HCEC 1CT (cell line): Measurements from ENCODE around the gene NIM1K.
"Not testable (repeated sequence)": the region's sequence is repeated elsewhere in the genome, so short reads cannot be mapped to it uniquely, and the experiment has no call there.

ENCODE experiments used
- DNase-seq: peaks from one replicate; pipeline ENCODE4 v3.0.0-alpha.2; 2017

The NIM1K gene

DNA sequence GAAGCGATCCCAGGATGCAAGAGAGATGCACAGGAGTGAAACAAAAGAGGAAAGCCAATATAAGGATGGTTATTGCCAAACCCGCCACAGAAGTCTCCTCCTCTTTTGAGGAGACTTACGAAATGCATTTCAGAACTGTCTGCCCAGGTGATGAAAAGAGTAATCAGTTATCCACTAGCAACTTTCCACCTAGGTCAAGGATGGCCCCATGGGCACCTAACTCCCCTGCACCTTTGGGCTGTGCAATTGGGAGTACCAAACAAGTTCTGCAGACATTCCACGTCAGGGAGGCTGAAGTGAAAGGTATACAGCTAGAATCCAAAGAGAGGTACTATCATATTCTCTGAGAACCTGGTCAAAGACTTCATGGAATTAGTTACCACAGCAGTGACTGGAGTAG is 95.5 kb downstream of the NIM1K start:
- no peak for DNase-seq

DNA sequence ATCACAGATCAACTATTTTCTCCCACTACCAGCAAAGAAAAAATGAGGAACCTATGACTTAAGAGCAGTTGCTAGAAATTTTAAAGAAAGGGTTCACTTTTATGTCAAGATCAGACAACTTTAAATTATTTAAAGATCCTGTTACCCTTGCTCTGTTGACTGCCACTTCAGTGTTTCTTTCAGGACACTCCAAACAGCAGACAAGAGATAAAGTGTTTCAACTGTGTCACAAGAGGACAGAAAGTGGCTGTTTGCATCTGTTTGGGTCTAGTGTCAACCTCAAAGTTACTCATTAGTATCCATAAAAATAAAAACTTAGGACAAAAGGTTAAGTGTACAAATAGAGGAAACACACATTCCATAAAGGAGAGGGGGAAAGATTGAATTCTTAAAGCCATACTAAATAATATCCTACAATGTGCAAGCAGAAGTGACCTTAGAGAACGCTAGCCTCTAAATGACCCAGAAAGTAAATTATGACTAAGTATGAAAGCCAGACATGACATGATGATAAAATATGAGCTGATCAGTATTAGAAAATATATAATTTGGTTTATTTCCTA is 96.3 kb downstream of the NIM1K start:
- DNase-seq = no peak

DNA sequence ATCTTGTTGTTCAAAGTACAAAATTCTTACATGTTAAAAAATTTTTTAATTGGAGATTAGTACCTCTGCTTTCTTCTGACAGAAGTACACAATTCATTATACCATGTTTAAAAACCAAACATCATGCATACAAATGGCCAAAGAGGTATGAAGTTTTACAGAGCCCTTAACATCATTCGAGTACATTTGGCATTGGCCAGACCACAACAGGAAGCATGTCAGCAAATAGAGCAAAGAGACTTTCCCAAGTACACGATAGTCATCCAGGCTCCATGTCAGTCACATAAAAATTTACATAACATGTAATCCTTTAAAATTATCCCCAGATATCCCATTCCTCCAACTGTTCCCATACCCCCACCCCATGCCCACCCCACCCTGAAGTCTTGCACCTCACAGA is 98.7 kb downstream of the NIM1K start:
- no peak for DNase-seq

DNA sequence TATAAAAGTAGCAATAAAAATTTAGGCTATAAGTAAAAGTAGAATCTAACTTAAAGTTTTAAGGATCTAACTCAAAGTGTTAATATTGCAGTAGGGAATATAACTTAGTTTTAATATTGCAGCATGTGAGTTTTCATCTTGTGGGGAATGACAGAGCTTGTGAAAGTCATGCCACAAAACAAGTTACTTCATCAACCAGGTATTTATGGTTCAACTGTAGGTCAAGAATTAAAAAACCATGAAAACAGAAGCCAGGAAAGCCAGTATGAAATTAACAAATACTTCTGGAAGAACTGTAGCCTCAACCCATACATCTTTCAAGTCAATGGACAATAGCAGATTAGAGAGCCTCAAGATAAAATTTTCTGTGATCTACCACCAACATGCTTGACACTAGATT is 102.2 kb downstream of the NIM1K start:
- DNase-seq = peak; percentile 47

DNA sequence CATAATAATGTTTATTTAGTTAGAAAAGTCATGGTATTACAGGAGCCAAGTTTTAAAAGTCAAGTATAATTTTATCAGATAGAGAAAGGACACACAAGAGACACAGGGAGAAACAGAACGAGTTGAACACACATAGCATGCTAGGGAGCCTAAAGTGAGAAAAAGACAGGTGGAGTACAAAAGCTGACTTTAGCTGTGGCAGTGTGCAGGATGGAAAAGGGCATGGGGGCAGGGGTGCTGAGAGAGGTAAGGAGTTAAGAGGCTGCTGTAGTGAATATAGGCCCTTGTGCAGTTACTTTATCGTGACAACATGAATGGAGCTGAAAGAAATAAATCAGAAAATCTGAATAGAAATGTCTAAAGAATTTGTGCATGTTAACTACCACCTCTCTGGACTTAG is 103.2 kb downstream of the NIM1K start:
- no peak for DNase-seq

DNA sequence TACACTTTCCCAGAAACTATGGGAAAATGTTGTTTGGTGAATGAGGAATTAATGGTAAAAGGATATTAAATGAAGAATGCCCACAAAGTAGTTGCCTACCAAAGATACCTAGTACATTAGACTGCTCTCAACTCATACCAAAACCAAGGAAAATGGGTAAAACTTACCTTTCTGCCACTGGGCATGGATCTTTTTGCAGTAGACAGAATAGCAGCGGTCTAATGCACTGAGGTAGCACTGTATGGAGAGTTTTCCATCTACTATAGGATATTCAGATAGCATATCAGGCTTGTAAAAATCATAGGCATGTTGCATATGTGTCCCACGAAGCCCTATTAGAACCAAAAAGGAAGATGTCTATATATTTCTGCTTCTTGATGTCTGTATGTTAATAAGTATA is 104.8 kb downstream of the NIM1K start:
- DNase-seq = no peak

DNA sequence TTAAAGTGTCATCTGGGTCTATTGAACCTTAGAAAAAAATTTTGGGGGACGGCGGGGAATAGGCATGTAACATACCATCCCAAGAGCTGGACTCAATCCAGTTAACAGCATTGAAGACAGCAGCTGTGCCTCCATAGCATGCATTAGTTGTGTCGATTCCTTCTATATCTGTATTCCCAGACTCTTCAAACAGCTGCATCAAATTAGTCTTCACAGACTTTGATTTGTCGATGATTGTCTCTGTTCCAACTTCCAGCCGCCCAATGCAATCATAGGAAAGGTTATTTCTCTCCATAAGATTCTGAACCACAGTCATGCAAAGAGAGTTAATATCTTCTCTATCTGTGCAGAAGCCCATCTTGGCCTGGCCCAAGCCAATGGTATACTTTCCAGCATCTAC is 106.4 kb downstream of the NIM1K start:
- no peak for DNase-seq

DNA sequence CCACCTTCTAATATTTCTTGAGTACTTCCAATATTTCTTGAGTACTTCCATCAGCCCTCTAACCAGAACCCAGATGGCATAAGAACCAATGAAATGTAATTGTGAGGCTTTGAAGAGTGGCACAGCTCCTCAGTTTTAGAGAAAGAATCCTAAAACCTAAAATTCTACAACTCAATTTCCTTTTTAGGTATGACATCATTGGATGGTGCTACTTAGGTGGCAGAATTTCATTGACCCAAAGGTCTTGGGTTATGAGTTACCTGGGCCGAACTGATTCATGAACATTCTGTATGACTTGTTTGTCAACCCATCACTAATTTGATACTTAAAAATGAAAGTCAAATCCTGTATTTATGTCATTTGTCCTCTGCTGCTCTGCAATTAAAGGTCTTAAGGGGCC is 108.1 kb downstream of the NIM1K start:
- DNase-seq = no peak

DNA sequence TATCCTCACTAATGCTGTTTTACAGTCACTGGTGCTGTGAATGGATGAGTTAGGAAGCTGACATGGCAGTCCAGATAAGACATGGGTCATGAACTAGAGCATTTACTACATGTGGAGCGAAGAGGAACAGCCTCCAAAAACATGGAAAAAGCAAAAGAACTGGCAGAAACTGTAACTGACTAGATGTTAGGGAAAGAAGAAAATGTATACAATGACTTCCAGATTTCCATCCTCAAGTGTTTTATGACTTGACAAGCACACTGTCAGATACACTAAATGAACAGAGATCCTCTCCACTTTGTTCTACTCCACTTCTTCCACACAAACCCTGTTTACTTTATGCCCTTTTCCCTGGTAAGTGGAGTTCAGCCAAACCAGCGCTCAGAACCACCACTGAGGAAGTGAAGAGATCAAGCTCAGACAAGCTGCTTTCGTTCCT is 109.6 kb downstream of the NIM1K start:
- DNase-seq = no peak

DNA sequence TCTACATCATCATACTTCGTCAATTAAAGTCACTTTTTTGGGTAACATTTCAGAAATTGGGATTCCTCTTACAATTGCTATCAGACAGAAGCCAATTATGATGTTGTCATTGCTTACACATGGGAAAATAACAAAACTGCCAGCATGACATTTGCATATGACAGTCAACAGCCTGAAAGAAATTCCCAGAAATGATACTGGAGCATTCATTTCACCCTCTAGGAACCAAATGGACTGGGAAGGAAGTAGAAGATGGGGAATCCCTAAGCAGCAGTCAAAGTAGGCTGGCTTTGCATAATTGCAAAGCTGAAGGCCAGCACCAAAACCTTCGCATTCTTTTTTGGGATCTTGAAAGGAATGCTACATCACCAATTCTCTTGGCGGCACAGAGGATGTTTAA is 110.5 kb downstream of the NIM1K start:
- DNase-seq = no peak

DNA sequence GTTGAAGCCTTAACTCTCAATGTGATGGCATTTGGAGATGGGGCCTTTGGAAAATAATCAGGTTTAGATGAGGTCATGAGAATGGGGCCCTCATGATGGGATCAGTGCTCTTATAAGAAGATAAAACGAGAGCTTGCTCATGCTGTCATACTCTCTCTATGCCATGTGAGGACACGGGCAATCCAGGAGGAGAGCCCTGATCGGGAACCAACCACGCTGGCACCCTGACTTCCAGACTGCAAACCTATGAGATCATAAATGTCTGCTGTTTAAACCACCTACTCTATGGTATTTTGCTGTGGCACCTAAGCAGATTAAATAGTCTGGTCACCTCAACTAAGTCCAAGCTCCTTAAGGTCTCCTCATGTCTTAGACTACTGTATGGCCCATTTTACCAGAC is 111.2 kb downstream of the NIM1K start:
- no peak for DNase-seq

DNA sequence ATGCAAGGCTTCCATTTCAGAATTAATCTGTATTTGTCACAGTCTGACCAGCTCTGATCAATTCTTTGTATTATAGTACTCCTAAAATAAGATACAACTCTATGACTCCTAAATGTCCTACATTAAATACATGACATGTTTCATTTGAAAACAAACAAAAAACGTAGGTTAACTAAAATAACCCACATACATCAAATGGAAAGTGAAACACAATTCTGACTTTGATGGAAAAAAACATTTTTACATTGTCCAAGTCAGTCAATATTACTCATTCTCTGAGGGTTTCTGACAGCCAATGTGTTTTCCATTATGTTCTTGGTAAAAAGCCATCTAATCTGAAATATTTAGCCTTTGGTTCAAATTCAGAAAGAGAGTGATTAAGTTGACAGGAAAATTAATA is 112.5 kb downstream of the NIM1K start:
- no peak for DNase-seq

DNA sequence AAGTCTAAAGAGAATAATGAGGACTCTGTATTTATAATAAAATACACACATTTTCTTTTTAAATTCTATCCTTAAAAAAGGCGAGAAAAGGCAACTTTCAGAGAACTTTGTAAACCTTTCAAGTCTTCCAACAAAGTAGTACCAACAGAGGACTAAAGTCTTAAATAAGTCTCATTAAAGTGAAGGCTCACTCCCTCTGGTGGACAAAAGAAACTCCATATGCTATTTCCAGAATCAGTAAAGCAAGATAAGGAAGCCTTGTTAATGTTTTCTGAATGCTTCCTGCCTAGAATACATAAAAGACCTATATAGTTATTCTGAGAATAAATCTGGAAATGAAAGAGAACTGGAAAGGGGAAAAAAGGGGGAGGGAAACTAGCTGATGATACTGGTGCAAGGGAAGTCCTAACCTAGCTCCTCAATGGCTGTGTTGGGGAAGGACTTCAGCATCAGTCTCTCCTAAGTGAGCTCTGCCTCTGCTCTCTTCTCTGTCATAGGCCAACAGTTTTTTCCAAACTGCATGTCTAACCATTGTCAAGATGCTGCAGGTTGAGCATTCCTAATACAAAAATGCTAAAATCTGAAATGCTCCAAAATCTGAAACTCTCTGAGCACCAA is 114.0 kb downstream of the NIM1K start:
- peak; percentile 56 for DNase-seq

DNA sequence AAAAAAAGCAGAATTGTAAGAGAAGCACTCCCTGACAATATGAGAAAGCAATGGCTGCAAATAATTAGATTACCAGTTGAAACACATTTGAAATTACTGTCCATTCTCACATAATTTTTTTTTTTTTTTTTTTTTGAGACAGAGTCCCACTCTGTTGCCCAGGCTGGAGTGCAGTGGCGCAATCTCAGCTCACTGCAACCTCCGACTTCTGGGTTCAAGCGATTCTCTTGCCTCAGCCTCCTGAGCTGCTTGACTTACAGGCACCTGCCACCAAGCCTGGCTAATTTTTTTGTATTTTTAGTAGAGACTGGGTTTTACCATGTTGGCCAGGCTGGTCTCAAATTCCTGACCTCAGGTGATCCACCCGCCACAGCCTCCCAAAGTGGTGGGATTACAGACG is 114.9 kb downstream of the NIM1K start:
- DNase-seq = not testable (repeated sequence)

DNA sequence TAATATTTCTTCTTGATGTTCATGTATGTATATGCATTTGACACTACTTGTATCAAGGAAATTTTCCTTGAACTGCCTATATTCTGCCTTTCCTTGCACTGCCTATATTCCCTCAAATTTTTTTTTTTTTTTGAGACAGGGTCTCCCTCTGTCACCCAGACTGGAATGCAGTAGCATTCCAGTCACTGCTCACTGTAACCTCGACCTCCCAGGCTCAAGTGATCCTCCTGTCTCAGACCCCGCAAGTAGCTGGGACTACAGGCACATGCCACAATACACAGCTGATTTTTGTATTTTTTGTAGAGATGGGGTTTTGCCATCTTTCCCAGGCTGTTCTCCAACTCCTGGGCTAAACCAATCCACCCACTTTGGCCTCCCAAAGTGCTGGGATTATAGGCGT is 117.1 kb downstream of the NIM1K start:
- no peak for DNase-seq

DNA sequence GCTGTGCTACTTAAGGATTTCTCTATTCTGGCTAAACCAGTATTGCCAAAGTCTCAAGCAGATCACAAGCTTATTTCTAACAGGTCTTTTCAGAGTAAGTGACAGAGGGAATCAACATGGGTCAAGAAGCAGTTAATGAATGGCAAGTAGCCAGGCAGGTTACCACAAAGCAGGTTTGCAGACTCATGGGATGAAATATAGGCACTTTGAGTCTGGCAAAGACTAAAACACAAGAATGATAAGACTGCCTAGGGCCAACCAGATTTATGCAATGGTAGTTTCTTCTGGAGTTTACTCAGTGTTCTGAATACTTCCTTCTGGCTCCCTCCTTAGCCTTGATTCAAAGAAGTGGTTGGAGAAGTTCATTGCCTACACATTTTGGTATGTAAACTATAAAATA is 117.6 kb downstream of the NIM1K start:
- no peak for DNase-seq

DNA sequence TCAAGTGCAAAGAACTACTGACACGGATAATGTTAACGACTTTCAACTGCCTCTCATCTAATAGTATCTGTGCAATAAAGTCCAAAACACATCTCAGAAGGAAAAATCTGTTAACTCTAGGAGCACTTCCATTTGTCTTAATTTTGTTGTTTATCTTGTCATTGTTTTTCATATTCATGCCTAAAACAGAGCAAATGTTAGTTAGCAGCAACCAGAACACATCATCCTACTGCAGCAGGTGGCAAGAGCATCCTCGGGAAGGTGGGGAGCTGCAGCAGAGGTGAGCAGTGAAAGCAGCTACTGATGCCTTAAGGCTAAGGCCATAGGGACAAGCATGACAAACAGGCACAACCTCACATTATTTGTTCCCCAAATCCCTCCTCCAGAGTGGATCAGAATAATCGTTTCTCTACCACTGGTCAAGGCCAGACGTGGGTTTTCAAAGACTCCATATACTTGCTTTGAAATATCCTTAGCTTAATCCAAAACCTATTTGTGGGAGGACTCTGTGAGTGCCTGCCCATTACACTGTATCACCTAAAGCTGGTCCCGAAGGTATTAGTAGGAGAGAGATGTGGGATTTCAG is 120.1 kb downstream of the NIM1K start:
- DNase-seq = no peak

DNA sequence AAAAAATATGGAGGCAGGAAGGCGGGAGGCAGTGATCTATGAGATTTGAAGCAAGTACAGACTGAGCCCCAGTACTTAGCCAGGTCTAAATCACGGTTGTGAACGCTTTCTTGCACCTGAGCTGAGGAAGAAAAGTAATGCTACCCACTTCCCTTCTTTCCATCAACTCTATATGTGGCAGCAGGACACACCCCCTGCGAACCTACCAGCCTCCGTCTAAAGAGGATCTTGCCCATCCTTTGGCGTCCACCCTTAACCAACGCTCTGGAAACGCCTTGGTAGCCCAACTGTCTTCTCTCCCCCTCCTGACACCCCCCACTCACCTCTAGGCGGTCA is 120.6 kb downstream of the NIM1K start:
- no peak for DNase-seq

DNA sequence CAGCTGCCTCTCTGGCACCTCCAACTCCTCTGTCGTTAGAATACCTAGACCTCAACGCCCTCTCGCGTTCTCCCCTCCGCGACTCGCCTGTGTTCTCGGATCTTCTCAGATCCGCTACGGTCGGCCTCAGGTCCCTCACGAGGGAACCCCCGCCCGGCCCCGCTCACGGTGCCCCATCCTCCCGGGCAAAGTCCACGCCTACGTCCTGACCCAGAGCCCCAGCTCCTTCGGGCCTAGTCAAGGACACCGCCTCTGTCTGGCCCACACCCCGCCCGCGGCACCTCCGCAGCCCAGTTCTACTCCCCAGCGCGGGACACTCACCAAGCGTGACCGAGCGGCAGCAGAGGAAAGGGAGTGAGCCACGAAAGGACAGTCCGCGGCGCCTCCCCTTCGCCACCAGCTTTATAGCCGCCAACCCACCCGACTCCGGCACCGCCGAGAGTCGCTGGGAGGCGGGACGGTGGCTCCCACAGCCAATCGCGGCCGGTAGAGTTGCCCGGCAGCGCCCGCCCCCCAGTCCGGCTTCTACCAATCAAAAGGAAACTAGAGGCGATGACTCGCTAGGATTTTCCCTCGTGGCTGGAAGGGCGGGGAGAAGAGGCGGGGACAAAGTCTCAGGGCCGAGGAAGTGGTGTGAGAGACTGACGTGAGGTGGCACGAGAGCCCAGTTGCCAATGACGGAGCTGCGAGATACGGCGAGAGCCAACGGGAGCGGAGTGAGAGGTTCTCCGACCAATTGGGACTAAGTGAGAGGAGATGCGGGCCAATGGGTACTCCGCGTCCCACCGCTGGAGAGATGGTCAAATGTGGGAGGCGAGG is 121.2 kb downstream of the NIM1K start, which contains the start of gene HMGCS1:
TSS of gene HMGCS1 (minus strand) at position 378 of the 819 bp plus-strand sequence. CDS start 14,447 bp downstream, outside the sequence.
- DNase-seq = peak; percentile 100

DNA sequence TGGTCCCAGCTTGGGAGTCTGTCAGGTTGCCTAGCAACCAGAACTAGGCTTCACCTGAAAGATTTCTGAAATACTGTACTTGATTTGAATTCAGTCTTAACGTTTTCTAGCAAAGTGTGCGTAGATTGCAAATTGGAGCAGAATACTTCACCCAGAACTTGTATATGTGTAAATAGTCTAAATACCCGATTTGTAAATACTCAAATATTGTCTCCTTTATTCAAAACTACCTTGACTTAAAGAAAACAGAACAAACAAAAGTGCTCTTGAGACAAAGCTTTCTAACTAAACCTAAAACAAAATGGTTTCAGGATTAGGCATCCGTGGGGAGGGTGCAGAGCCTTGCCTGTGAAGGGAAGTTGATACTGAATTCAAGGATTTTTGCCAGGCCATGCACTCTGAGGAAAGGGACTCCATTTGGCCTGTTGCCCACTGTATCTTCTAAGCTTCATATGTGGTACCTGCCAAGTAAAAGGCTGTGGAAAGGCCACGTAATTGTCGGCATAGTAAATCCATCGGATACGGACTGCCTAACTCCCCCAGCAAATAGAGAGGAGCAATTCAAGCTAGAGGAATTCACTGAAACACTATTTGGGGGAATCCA is 121.9 kb downstream of the NIM1K start:
- DNase-seq = no peak

DNA sequence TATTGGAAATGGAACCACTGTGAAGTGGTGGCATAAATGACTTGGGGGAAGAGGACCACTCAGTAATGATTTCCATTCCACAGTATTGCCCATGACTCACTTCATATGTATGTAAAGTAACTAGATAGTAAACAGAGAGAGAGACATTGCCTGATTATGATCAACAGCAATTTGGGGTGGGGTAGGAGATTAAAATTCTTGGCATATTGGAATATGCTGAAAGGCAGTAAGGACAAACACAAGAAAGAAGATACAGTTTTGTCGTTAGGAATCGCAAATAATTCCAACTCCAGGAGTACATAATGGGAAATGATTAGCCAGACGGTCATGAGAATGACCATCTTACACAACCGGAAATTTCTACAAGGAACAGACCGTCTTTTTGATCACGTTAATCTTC is 122.7 kb downstream of the NIM1K start:
- DNase-seq = no peak

DNA sequence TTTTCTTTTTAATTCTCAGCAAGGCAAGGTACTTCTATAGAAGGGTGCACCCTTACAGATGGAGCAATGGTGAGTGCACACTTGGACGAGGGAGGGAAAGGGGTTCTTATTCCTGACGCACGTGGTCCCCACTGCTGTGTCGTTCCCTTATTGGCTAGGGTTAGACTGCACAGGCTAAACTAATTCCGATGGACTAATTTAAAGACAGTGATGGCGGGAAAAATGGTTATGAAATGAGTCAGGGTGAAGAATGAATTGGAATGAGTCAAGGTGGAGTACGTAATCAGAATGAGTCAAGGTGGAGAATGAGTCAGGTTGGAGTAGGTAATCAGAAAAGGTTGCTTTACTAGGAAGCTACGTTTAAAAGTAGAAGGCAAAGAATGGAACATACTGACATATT is 123.2 kb downstream of the NIM1K start:
- peak; percentile 38 for DNase-seq

DNA sequence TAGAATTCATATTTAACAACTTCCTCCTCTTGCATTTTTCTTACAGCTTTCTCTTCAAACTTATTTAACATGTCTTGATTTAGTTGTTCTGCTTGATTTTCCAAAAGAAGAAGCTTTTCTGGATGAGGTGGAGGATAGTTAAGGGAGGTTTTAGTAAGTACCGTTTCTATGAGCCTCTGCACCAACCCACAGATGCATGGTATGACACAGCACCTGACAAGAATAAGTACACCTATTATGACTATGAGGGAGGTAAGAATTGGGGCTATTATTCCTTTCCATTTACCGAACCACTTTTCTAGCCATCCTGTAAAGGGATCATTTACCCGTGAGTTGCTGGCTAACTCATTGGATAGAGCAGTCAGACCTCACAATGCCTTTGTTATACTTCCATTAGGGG is 123.7 kb downstream of the NIM1K start:
- no peak for DNase-seq

DNA sequence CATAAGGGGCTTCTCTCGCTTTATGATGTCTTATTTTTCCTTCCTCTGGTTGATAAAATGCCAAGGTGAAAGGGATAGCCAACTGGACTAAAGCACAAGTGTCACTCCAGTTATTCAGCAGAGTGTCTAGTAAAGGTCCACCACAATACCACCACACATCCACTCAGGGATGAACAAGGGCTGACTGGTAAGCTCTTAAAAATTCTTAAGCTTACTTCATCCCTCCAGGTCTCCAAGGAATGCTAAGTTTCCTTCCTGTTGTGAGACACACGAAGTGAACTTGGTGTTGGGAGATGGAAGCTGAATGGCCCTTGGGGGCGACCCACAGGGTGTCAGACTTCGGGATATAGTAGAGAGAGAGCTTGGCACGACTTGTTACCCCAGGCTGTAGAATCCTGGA is 124.4 kb downstream of the NIM1K start:
- DNase-seq = no peak
